SK-N-SH (cell line): ENCODE data around the gene TTC7B. TPM values are rescaled to one million over a fixed set of nuclear protein-coding genes. Genes with fewer than 3 reads are reported as not detected.

Experiments
- CTCF ChIA-PET: fragments of 300-600, 350-600 bp; formaldehyde crosslinking; extraction: SDS; loops from one replicate; lab custom pipeline; 2021; lab: Yijun Ruan, JAX
- POLR2A ChIA-PET: fragments of 350-600 bp; sonication (Branson Sonifier 250); formaldehyde crosslinking; extraction: SDS; loops from one replicate; lab custom pipeline; 2020; ENCODE audit warnings: antibody characterized with exemption, inconsistent platforms; lab: Yijun Ruan, JAX
- DNase-seq: peaks from one replicate; pipeline ENCODE4 v3.0.0; 2012
- H2AFZ ChIP-seq: fragments of 200-600 bp; sonication (generic); 2 replicates; pipeline ENCODE4 v1.8.1; 2016; ENCODE audit warnings: antibody characterized with exemption, mild to moderate bottlenecking, low read depth
- H3F3A ChIP-seq: fragments of 200-600 bp; sonication (generic); replicated peaks from 2 replicates; pipeline ENCODE3; 2016; ENCODE audit warnings: antibody characterized with exemption, mild to moderate bottlenecking; ENCODE audit not compliant: insufficient read depth
- H3K27ac ChIP-seq, 2 experiments: fragments of 200-500 bp in 1 of 2; fragments of 200-600 bp in 1 of 2; sonication (Bioruptor generic) in 1 of 2; sonication (generic), shearing (Covaris generic) in 1 of 2; 2 replicates each; pipeline versions ENCODE4 v1.5.1 to v1.6.1; 2014 to 2016; ENCODE audit warnings: low read depth in 2 of 2, inconsistent platforms in 1 of 2, low read length in 1 of 2, mild to moderate bottlenecking in 1 of 2, mixed read lengths in 1 of 2
- H3K27me3 ChIP-seq: fragments of 200-600 bp; sonication (generic), shearing (Covaris generic); 2 replicates; pipeline ENCODE4 v1.6.1; 2016; ENCODE audit warnings: mixed run types; ENCODE audit not compliant: insufficient read depth
- H3K36me3 ChIP-seq, 2 experiments: fragments of 200-500 bp in 1 of 2; fragments of 200-600 bp in 1 of 2; sonication (Bioruptor generic) in 1 of 2; sonication (generic) in 1 of 2; replicated peaks in 1 of 2; 2 replicates each; pipeline versions ENCODE3 to v1.5.1; 2014 to 2016; ENCODE audit warnings: low read length in 1 of 2, mild to moderate bottlenecking in 1 of 2; ENCODE audit not compliant: insufficient read depth in 2 of 2, control insufficient read depth in 1 of 2
- H3K4me1 ChIP-seq, 2 experiments: fragments of 200-500 bp in 1 of 2; fragments of 200-600 bp in 1 of 2; sonication (Bioruptor generic) in 1 of 2; sonication (generic), shearing (Covaris generic) in 1 of 2; 2 replicates each; pipeline versions ENCODE4 v1.5.1 to v1.6.1; 2014 to 2016; ENCODE audit warnings: low read depth in 1 of 2, low read length in 1 of 2, mixed run types in 1 of 2; ENCODE audit not compliant: insufficient read depth in 2 of 2, control insufficient read depth in 1 of 2
- H3K4me2 ChIP-seq: fragments of 200-600 bp; sonication (generic), shearing (Covaris generic); 2 replicates; pipeline ENCODE4 v1.6.1; 2017; ENCODE audit warnings: mixed run types
- H3K4me3 ChIP-seq, 2 experiments: fragments of 200-500 bp in 1 of 2; fragments of 200-600 bp in 1 of 2; sonication (Bioruptor generic) in 1 of 2; sonication (generic), shearing (Covaris generic) in 1 of 2; 2 replicates each; pipeline versions ENCODE4 v1.5.1 to v1.8.1; 2014 to 2016; ENCODE audit warnings: low read depth in 2 of 2, inconsistent platforms in 1 of 2, low read length in 1 of 2, mild to moderate bottlenecking in 1 of 2, mixed read lengths in 1 of 2, moderate library complexity in 1 of 2
- H3K79me2 ChIP-seq: fragments of 200-600 bp; sonication (generic); 2 replicates; pipeline ENCODE4 v1.8.1; 2017; ENCODE audit warnings: mild to moderate bottlenecking; ENCODE audit not compliant: insufficient read depth
- H3K9ac ChIP-seq: fragments of 200-600 bp; sonication (generic); 2 replicates; pipeline ENCODE4 v1.6.1; 2017; ENCODE audit warnings: mixed run types
- H3K9me2 ChIP-seq: fragments of 200-600 bp; sonication (generic); 2 replicates; pipeline ENCODE4 v1.6.1; 2017; ENCODE audit warnings: mixed run types
- H3K9me3 ChIP-seq: fragments of 200-600 bp; sonication (generic); 2 replicates; pipeline ENCODE4 v1.6.1; 2017; ENCODE audit warnings: mixed run types, mild to moderate bottlenecking, moderate library complexity
- H4K20me1 ChIP-seq: fragments of 200-600 bp; sonication (generic); 2 replicates; pipeline ENCODE4 v1.6.1; 2017; ENCODE audit warnings: mild to moderate bottlenecking, mixed run types; ENCODE audit not compliant: insufficient read depth
- EP300 ChIP-seq, 2 experiments: IDR thresholded peaks; 2 replicates each; pipeline versions ENCODE4 v1.4.0 to v1.6.1; 2012; ENCODE audit warnings: borderline replicate concordance in 1 of 2, low read depth in 1 of 2, low read length in 1 of 2
- RAD21 ChIP-seq: IDR thresholded peaks from 2 replicates; pipeline ENCODE4 v1.6.1; 2012; ENCODE audit warnings: mild to moderate bottlenecking, low read length
- RXRA ChIP-seq: IDR thresholded peaks from 2 replicates; pipeline ENCODE4 v1.4.0; 2012; ENCODE audit warnings: low read depth, mild to moderate bottlenecking, borderline replicate concordance
- SMC3 ChIP-seq: IDR thresholded peaks from 2 replicates; pipeline ENCODE4 v1.6.1; 2012; ENCODE audit warnings: low read depth, low read length, improper control_type of control experiment
- TEAD4 ChIP-seq: IDR thresholded peaks from 2 replicates; pipeline ENCODE4 v1.4.0; 2012; ENCODE audit warnings: mild to moderate bottlenecking, borderline replicate concordance; ENCODE audit not compliant: insufficient read depth
- YY1 ChIP-seq: IDR thresholded peaks from 2 replicates; pipeline ENCODE4 v1.4.0; 2012; ENCODE audit warnings: low read depth, mild to moderate bottlenecking
- WGBS: methylation state at CpG from one replicate; pipeline ENCODE4 v1.1.6; 2017; ENCODE audit warnings: low lambda C conversion rate; 5-methylcytosine and 5-hydroxymethylcytosine counted together
- polyA plus RNA-seq, 3 experiments: library from polyadenylated mRNA; depleted of rRNA; stranded (reverse); fragments of >200 nt; gene quantifications; 2 replicates each; pipeline ENCODE4 v1.2.3, GENCODE V29; 2012
- TF ChIP-seq, protein P1 (sequence below): IDR thresholded peaks from 2 replicates; pipeline ENCODE4 v1.6.1; 2012; ENCODE audit warnings: mild to moderate bottlenecking, low read depth, low read length, moderate library complexity
- TF ChIP-seq, protein P2 (sequence below): fragments of 150-350 bp; IDR thresholded peaks from 2 replicates; pipeline ENCODE4 v1.6.1; 2016; ENCODE audit warnings: mild to moderate bottlenecking, low read depth, low read length
- TF ChIP-seq, protein P3 (sequence below): IDR thresholded peaks from 2 replicates; pipeline ENCODE4 v1.4.0; 2012; ENCODE audit warnings: low read depth

The TTC7B gene
- polyA plus RNA-seq, 1 of the 3 experiments (the other 2 are of a cell fraction): 43.1 TPM

DNA sequence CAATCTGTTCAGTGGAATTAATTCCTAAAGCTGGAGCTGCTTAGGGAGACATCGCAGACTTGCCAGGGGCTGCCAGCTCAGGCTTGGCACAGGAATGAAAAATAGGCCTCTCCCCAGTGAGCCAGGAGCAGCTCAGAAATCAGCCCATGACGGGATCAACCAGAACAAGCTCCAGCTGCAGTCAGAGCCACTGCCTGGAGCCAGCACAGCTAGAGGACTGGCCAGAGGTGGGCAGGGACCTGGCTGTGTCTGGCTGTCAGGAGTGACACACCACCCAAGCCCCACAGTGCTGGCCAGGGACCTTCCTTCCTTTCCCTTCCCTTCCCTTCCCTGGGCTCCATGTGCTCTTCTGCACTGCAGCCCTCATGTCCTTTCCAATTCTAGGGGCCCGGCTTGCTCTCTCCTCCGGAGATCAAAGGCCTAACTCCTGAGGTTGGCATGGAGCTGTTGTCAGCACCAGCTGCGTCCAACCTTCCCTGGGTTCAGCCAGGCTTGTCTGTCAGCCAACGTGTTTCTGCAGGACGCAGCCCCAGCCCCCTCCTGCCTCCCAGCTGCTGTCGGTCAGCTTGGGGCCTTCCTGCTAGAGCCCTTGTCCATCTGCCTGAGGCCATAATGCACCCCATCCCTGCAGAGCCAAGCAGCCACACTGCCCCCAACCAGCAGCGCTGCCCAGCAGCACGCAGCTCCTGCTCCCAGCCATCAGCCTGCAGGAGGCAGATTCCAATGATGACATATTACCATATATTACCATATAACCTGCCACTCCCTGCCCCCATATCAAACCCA lies 270.1 kb downstream of the TTC7B start:
- Histone ChIP-seq H3F3A (peaks cover 2% of the 10 kb centered on the region), H3K4me3 (no peak overlapping the region), H3K79me2 (no peaks in the 10 kb centered on the region), H2AFZ (no peak overlapping the region), H3K9me3 (no peaks in the 10 kb centered on the region), H3K9me2 (no peaks in the 10 kb centered on the region), H3K4me2 (no peak overlapping the region), H3K27me3 (no peaks in the 10 kb centered on the region), H4K20me1 (no peaks in the 10 kb centered on the region), H3K9ac (no peak overlapping the region), H3K27ac (peak overlapping the region in 1 of 2 experiments; percentile 94; a peak in 2 of 4 replicates), H3K4me1 (peaks cover 6 to 72% of the 10 kb centered on the region in 2 experiments), H3K36me3 (no peaks in the 10 kb centered on the region)
- POLR2A ChIA-PET: interaction anchor here (0.7 to 3.3 kb wide), 7 partner anchors 10 to 149 kb away, joined by 3 to 14 read pairs (median 6); partner anchors contain the start of gene CALM1
- 94% methylated on average over 8 of the region's 10 CpGs for WGBS
- peak in 1 of 2 experiments; percentile 38; a peak in 1 of 4 replicates for TF ChIP-seq EP300 (IDR thresholded peaks at IDR 0.05; ENCODE audit: borderline replicate concordance in 1 of 2, low read depth in 1 of 2, low read length in 1 of 2)
- TF ChIP-seq YY1: no peak
- TF ChIP-seq SMC3: peak; percentile 1; the same call in 1 of the 2 replicates
- peak; percentile 34; the same call in 1 of the 2 replicates for TF ChIP-seq RAD21
- CTCF ChIA-PET: interaction anchor here (0.6 to 2.5 kb wide), 11 partner anchors 24 to 214 kb away, joined by 3 to 9 read pairs (median 3); partner anchors contain the start of gene CALM1
- DNase-seq: peak; percentile 76

GRCh38 chr14:90545382-90545781 lies 270.8 kb downstream of the TTC7B start:
- CTCF ChIA-PET: interaction anchor here (1.0 to 2.5 kb wide), 7 partner anchors 23 to 152 kb away, joined by 3 to 9 read pairs (median 3); partner anchors contain the start of gene CALM1
- Histone ChIP-seq H3K9me2 (no peaks in the 10 kb centered on the region), H2AFZ (no peak overlapping the region), H3K27ac (peak overlapping the region in 1 of 2 experiments; percentile 94; a peak in 2 of 4 replicates), H3K36me3 (no peaks in the 10 kb centered on the region), H3K4me3 (no peak overlapping the region), H3K4me1 (peaks cover 0 to 64% of the 10 kb centered on the region in 2 experiments; a peak in 2 of 4 replicates), H4K20me1 (no peaks in the 10 kb centered on the region), H3K79me2 (no peaks in the 10 kb centered on the region), H3F3A (no peaks in the 10 kb centered on the region), H3K4me2 (no peak overlapping the region), H3K9ac (no peak overlapping the region), H3K9me3 (no peaks in the 10 kb centered on the region), H3K27me3 (no peaks in the 10 kb centered on the region)
- TF ChIP-seq, protein P1, sequence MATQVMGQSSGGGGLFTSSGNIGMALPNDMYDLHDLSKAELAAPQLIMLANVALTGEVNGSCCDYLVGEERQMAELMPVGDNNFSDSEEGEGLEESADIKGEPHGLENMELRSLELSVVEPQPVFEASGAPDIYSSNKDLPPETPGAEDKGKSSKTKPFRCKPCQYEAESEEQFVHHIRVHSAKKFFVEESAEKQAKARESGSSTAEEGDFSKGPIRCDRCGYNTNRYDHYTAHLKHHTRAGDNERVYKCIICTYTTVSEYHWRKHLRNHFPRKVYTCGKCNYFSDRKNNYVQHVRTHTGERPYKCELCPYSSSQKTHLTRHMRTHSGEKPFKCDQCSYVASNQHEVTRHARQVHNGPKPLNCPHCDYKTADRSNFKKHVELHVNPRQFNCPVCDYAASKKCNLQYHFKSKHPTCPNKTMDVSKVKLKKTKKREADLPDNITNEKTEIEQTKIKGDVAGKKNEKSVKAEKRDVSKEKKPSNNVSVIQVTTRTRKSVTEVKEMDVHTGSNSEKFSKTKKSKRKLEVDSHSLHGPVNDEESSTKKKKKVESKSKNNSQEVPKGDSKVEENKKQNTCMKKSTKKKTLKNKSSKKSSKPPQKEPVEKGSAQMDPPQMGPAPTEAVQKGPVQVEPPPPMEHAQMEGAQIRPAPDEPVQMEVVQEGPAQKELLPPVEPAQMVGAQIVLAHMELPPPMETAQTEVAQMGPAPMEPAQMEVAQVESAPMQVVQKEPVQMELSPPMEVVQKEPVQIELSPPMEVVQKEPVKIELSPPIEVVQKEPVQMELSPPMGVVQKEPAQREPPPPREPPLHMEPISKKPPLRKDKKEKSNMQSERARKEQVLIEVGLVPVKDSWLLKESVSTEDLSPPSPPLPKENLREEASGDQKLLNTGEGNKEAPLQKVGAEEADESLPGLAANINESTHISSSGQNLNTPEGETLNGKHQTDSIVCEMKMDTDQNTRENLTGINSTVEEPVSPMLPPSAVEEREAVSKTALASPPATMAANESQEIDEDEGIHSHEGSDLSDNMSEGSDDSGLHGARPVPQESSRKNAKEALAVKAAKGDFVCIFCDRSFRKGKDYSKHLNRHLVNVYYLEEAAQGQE: no peak
- TF ChIP-seq, protein P2, sequence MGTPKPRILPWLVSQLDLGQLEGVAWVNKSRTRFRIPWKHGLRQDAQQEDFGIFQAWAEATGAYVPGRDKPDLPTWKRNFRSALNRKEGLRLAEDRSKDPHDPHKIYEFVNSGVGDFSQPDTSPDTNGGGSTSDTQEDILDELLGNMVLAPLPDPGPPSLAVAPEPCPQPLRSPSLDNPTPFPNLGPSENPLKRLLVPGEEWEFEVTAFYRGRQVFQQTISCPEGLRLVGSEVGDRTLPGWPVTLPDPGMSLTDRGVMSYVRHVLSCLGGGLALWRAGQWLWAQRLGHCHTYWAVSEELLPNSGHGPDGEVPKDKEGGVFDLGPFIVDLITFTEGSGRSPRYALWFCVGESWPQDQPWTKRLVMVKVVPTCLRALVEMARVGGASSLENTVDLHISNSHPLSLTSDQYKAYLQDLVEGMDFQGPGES: no peak
- TF ChIP-seq, protein P3, sequence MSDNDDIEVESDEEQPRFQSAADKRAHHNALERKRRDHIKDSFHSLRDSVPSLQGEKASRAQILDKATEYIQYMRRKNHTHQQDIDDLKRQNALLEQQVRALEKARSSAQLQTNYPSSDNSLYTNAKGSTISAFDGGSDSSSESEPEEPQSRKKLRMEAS: no peak
- TF ChIP-seq RXRA (no peak), RAD21 (no peak), SMC3 (no peak), TEAD4 (no peak)
- POLR2A ChIA-PET: interaction anchor here (1.0 to 3.3 kb wide), 6 partner anchors 11 to 148 kb away, joined by 3 to 14 read pairs (median 8); partner anchors contain the start of gene CALM1
- DNase-seq: no peak
- 100% methylated on average over 3 of the region's 3 CpGs for WGBS
